Natural killer cell (primary cell): ENCODE data around the gene GALNS. TPM values are rescaled to one million over a fixed set of nuclear protein-coding genes. Genes with fewer than 3 reads are reported as not detected.

ENCODE experiments used
- ATAC-seq, 3 donors: fragments of 150-1000 bp in 2 of 3; fragments of 200-7000 bp in 1 of 3; cut with Tn5 transposase; 1 replicate in 1 of 3; 2 replicates in 2 of 3; pipeline ENCODE4 v1.10.0; 2021; ENCODE audit warnings: mild to moderate bottlenecking in 2 of 3, moderate library complexity in 2 of 3
- DNase-seq, 2 donors: peaks; one replicate each; pipeline versions ENCODE4 v3.0.0 to v3.0.0-alpha.2; 2013 to 2021; ENCODE audit warnings: mixed read lengths in 1 of 2
- H3K27ac ChIP-seq: one replicate; pipeline ENCODE4 v1.5.1; 2013; ENCODE audit warnings: mild to moderate bottlenecking, low read length
- H3K27me3 ChIP-seq: one replicate; pipeline ENCODE4 v1.6.1; 2013; ENCODE audit warnings: low read length; ENCODE audit not compliant: control insufficient read depth, insufficient read depth
- H3K36me3 ChIP-seq: one replicate; pipeline ENCODE4 v1.6.1; 2013; ENCODE audit warnings: low read length; ENCODE audit not compliant: control insufficient read depth, insufficient read depth
- H3K4me1 ChIP-seq: one replicate; pipeline ENCODE4 v1.6.1; 2013; ENCODE audit warnings: low read length; ENCODE audit not compliant: control insufficient read depth, insufficient read depth
- H3K4me3 ChIP-seq: one replicate; pipeline ENCODE4 v1.5.1; 2013; ENCODE audit warnings: low read length
- H3K9me3 ChIP-seq: one replicate; pipeline ENCODE4 v1.6.1; 2013; ENCODE audit warnings: low read length; ENCODE audit not compliant: control insufficient read depth, insufficient read depth
- H3K27ac Mint-ChIP-seq, 2 donors: one replicate each; pipeline ENCODE4 v1.8.0; 2022; ENCODE audit warnings: mild to moderate bottlenecking in 2 of 2, mixed read lengths in 2 of 2, moderate library complexity in 1 of 2
- H3K27me3 Mint-ChIP-seq, 2 donors: one replicate each; pipeline ENCODE4 v1.8.0; 2022; ENCODE audit warnings: low read depth in 2 of 2, mixed read lengths in 2 of 2
- H3K36me3 Mint-ChIP-seq: one replicate; pipeline ENCODE4 v1.8.0; 2022; ENCODE audit warnings: mixed read lengths
- H3K4me1 Mint-ChIP-seq, 2 donors: one replicate each; pipeline ENCODE4 v1.8.0; 2022; ENCODE audit warnings: mixed read lengths in 2 of 2
- H3K4me3 Mint-ChIP-seq: one replicate; pipeline ENCODE4 v1.8.0; 2022; ENCODE audit warnings: mild to moderate bottlenecking, moderate library complexity, mixed read lengths
- H3K9me3 Mint-ChIP-seq, 2 donors: one replicate each; pipeline ENCODE4 v1.8.0; 2022; ENCODE audit warnings: mixed read lengths in 2 of 2
- WGBS: methylation state at CpG from one replicate; pipeline ENCODE4 v1.1.7; 2013; ENCODE audit warnings: missing lambda C conversion rate; ENCODE audit not compliant: insufficient coverage; 5-methylcytosine and 5-hydroxymethylcytosine counted together
- intact Hi-C: fragments of 100-400 bp; cut with micrococcal nuclease; formaldehyde crosslinking; loops from one replicate; pipeline ENCODE4 v1.14.2; 2022
- total RNA-seq, 4 donors: library from RNA; stranded (reverse); fragments of 120-200 nt in 1 of 4; gene quantifications; one replicate each; pipeline versions ENCODE4 v1.2.3 to v1.2.4, GENCODE V29; 2013 to 2022
- TF ChIP-seq, protein P1 (sequence below): fragments of 200-600 bp; IDR thresholded peaks from one replicate; pipeline ENCODE4 v1.8.0; 2022; ENCODE audit warnings: antibody characterized with exemption

GALNS gene
- total RNA-seq, 3 donors from 2014 or later (not counting 1 experiment from before 2014, with no cell fraction given), result 58.1 to 75.8 (median 65.7) TPM

DNA sequence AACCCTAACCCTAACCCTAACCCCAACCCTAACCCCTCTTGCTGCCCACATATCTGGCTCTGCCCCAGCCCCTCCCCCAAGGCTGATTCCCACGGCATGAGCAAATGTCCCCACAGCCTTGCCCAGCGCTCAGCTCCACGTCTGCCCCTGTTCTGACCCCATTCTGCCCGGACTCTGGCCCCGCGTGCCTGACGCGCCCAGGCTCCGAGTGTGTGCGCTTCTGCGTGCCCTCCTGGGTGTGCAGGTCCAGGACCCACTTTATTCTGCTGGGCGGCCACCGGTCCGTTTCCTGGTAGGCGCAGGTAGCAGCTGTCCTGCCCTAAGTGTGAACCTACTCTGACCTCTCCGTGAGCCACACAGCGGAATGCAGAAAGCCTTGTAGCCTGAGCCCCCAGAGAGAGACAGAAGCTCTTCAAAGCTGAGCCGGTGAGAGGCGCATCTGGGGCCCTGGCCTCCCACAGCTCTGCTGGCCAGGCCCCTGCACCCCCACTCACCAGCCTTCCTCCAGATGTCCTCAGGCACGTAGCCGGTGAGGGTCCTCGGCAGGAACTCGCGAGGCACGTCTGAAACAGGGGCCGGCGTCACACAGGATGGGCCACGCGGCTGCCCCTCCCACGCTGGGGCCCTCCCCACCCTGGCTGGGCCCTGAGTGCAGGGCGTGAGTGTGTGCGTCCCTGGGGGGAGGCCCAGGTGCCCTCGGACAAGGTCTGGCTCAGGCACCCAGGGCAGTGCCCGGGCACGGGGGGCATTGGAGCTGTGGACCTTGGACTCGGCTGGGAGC is 23.7 kb upstream of the GALNS start:
- Mint-ChIP-seq H3K36me3 (no peaks in the 10 kb centered on the region), H3K27ac (no peak overlapping the region), H3K9me3 (no peaks in the 10 kb centered on the region), H3K27me3 (no peaks in the 10 kb centered on the region), H3K4me3 (no peak overlapping the region), H3K4me1 (peaks cover 0 to 6% of the 10 kb centered on the region in 2 donors)
- Histone ChIP-seq H3K4me3 (no peak overlapping the region), H3K4me1 (peaks cover 5% of the 10 kb centered on the region), H3K27me3 (no peaks in the 10 kb centered on the region), H3K27ac (no peak overlapping the region), H3K9me3 (no peaks in the 10 kb centered on the region), H3K36me3 (no peaks in the 10 kb centered on the region)
- TF ChIP-seq, protein P1, sequence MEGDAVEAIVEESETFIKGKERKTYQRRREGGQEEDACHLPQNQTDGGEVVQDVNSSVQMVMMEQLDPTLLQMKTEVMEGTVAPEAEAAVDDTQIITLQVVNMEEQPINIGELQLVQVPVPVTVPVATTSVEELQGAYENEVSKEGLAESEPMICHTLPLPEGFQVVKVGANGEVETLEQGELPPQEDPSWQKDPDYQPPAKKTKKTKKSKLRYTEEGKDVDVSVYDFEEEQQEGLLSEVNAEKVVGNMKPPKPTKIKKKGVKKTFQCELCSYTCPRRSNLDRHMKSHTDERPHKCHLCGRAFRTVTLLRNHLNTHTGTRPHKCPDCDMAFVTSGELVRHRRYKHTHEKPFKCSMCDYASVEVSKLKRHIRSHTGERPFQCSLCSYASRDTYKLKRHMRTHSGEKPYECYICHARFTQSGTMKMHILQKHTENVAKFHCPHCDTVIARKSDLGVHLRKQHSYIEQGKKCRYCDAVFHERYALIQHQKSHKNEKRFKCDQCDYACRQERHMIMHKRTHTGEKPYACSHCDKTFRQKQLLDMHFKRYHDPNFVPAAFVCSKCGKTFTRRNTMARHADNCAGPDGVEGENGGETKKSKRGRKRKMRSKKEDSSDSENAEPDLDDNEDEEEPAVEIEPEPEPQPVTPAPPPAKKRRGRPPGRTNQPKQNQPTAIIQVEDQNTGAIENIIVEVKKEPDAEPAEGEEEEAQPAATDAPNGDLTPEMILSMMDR, result no peak
- ATAC-seq (no peak), DNase-seq (no peak)
- 93% methylated on average over 36 of the region's 36 CpGs for WGBS
- intact Hi-C loops, result no loop called here

DNA sequence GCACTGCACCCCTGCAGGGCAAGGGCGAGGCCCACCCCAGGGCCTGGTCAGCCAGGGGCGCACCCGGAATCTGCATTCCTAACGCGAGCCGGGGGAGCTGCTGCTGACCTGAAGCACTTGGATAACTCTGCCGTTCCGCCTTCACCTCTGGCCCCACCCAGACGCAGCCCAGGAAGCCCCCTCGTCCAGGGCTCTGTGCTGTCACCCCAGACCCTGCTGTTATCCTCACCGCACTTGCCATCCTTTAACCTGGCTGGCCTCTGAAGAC is 23.0 kb upstream of the GALNS start:
- TF ChIP-seq, protein P1, result no peak
- no peaks in the 10 kb centered on the region for H3K9me3 Mint-ChIP-seq
- Histone ChIP-seq H3K27me3 (no peaks in the 10 kb centered on the region), H3K9me3 (no peaks in the 10 kb centered on the region), H3K27ac (no peak overlapping the region), H3K4me1 (peaks cover 5% of the 10 kb centered on the region), H3K4me3 (no peak overlapping the region), H3K36me3 (no peaks in the 10 kb centered on the region)
- H3K36me3 Mint-ChIP-seq, result no peaks in the 10 kb centered on the region
- H3K4me1 Mint-ChIP-seq, result peaks cover 0 to 6% of the 10 kb centered on the region in 2 donors
- no peak overlapping the region for H3K27ac Mint-ChIP-seq
- WGBS, result 94% methylated on average over 11 of the region's 11 CpGs
- no peak overlapping the region for H3K4me3 Mint-ChIP-seq
- no peak for DNase-seq
- intact Hi-C loops, result no loop called here
- no peak for ATAC-seq
- H3K27me3 Mint-ChIP-seq, result no peaks in the 10 kb centered on the region

DNA sequence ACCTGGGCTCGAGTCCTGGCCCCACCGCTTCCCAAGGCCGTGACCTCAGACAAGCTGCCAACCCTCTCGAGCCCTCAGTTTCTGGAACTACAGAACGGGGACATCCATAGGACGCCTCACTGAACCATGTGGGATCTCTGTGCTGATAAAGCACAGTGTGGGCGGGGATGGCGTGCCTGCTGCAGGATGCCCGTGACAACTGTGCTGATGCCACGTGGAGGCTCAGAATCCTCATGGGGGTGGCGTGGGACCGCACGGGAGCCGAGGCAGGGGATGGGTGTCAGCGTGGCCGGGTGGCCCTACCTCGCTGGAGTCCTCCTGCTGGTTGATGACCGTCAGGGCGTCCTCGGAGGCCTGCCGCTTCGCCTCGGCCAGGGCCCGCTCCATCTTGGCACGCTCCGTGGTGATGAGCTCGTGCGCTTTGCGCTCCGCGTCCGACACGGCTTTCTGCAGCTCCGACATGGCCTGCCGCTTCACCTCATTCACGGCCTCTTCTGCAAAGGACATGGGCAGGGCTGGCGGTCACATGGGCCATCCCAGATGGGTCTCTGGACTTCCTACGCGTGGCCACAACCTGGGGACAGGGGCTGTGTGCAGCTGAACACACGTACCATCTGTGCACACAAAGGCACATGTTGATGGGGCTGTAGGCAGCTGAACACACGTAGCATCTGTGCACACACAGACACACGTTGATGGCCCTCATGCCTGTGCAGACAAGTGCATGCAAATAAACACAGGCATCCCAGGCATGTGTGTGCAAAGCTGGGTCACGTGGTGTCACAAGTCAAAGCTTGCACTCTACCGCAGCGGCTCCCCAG is 22.4 kb upstream of the GALNS start:
- H3K36me3 ChIP-seq, result no peaks in the 10 kb centered on the region
- no peaks in the 10 kb centered on the region for H3K9me3 ChIP-seq
- intact Hi-C loops, result no loop called here
- no peak overlapping the region for H3K27ac ChIP-seq
- no peak overlapping the region for H3K4me3 ChIP-seq
- H3K27me3 ChIP-seq, result no peaks in the 10 kb centered on the region
- H3K4me1 ChIP-seq, result peaks cover 5% of the 10 kb centered on the region
- Mint-ChIP-seq H3K9me3 (no peaks in the 10 kb centered on the region), H3K4me1 (peaks cover 0 to 6% of the 10 kb centered on the region in 2 donors), H3K27me3 (no peaks in the 10 kb centered on the region), H3K27ac (no peak overlapping the region), H3K36me3 (no peaks in the 10 kb centered on the region), H3K4me3 (no peak overlapping the region)
- ATAC-seq (no peak), DNase-seq (no peak)
- TF ChIP-seq, protein P1, result no peak
- 93% methylated on average over 45 of the region's 45 CpGs for whole genome bisulfite sequencing
